ENCODE measurements around the gene TSPAN5.

- no peak for TF ChIP-seq RAD21 (conservative IDR thresholded peaks at IDR 0.05)
- TF ChIP-seq, protein P1, sequence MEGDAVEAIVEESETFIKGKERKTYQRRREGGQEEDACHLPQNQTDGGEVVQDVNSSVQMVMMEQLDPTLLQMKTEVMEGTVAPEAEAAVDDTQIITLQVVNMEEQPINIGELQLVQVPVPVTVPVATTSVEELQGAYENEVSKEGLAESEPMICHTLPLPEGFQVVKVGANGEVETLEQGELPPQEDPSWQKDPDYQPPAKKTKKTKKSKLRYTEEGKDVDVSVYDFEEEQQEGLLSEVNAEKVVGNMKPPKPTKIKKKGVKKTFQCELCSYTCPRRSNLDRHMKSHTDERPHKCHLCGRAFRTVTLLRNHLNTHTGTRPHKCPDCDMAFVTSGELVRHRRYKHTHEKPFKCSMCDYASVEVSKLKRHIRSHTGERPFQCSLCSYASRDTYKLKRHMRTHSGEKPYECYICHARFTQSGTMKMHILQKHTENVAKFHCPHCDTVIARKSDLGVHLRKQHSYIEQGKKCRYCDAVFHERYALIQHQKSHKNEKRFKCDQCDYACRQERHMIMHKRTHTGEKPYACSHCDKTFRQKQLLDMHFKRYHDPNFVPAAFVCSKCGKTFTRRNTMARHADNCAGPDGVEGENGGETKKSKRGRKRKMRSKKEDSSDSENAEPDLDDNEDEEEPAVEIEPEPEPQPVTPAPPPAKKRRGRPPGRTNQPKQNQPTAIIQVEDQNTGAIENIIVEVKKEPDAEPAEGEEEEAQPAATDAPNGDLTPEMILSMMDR (IDR thresholded peaks at IDR 0.05; ENCODE audit: poor library complexity, severe bottlenecking): no peak
- TF ChIP-seq TAF1 (IDR thresholded peaks at IDR 0.05; ENCODE audit: low read depth): no peak
Measured at GRCh38 chr4:98646422-98646821, 12.0 kb downstream of the TSPAN5 start.

All from neural cell (in vitro differentiated cells).